Neural cell (in vitro differentiated cells): ENCODE data around the gene ILK. TPM values are rescaled to one million over a fixed set of nuclear protein-coding genes. Genes with fewer than 3 reads are reported as not detected.

ENCODE experiments used
- H2AFZ ChIP-seq: fragments of 200-600, 300-800 bp; sonication (generic), shearing (Covaris generic); 2 replicates; pipeline ENCODE4 v1.6.0; 2014; ENCODE audit warnings: low read depth, mild to moderate bottlenecking, antibody characterized with exemption, low read length, moderate library complexity
- H3F3A ChIP-seq: fragments of 200-600 bp; shearing (Covaris generic); 2 replicates; pipeline ENCODE4 v1.6.1; 2016; ENCODE audit warnings: mild to moderate bottlenecking, moderate library complexity, mixed read lengths, antibody characterized with exemption, low read length; ENCODE audit not compliant: insufficient read depth, poor library complexity, severe bottlenecking
- H3K27ac ChIP-seq: fragments of 200-600, 300-800 bp; sonication (generic), shearing (Covaris generic); 2 replicates; pipeline ENCODE4 v1.5.1; 2014; ENCODE audit warnings: mild to moderate bottlenecking, low read length, moderate library complexity
- H3K27me3 ChIP-seq: fragments of 300-800, 200-600 bp; sonication (generic), shearing (Covaris generic); 2 replicates; pipeline ENCODE4 v1.6.0; 2014; ENCODE audit warnings: mild to moderate bottlenecking, low read depth, low read length, moderate library complexity; ENCODE audit not compliant: insufficient read depth
- H3K36me3 ChIP-seq: fragments of 300-800, 200-600 bp; sonication (generic), shearing (Covaris generic); 2 replicates; pipeline ENCODE4 v1.5.1; 2014; ENCODE audit warnings: mild to moderate bottlenecking, antibody characterized with exemption, low read length, moderate library complexity; ENCODE audit not compliant: insufficient read depth
- H3K4me2 ChIP-seq: fragments of 300-800, 200-600 bp; sonication (generic), shearing (Covaris generic); 2 replicates; pipeline ENCODE4 v1.6.0; 2014; ENCODE audit warnings: mild to moderate bottlenecking, low read length
- H3K4me3 ChIP-seq: fragments of 300-800, 200-600 bp; sonication (generic), shearing (Covaris generic); 2 replicates; pipeline ENCODE4 v1.5.1; 2014; ENCODE audit warnings: mild to moderate bottlenecking, low read length, moderate library complexity
- H3K79me2 ChIP-seq: fragments of 200-600 bp; shearing (Covaris generic); replicated peaks from 2 replicates; pipeline ENCODE4 v1.6.0; 2014; ENCODE audit warnings: mild to moderate bottlenecking, low read length, moderate library complexity; ENCODE audit not compliant: insufficient read depth
- H3K9ac ChIP-seq: fragments of 300-800, 200-600 bp; sonication (generic), shearing (Covaris generic); 2 replicates; pipeline ENCODE4 v1.6.1; 2016; ENCODE audit warnings: mild to moderate bottlenecking, low read length, mixed read lengths
- H3K9me2 ChIP-seq: fragments of 200-600 bp; shearing (Covaris generic); 2 replicates; pipeline ENCODE4 v1.6.1; 2016; ENCODE audit warnings: mild to moderate bottlenecking, low read length, mixed read lengths; ENCODE audit not compliant: insufficient read depth
- H3K9me3 ChIP-seq: fragments of 200-600, 300-800 bp; sonication (generic), shearing (Covaris generic); 2 replicates; pipeline ENCODE4 v1.6.1; 2016; ENCODE audit warnings: mild to moderate bottlenecking, mixed run types, low read length, moderate library complexity, mixed read lengths
- H4K20me1 ChIP-seq: fragments of 200-600 bp; shearing (Covaris generic); 2 replicates; pipeline ENCODE4 v1.6.1; 2016; ENCODE audit warnings: mild to moderate bottlenecking, mixed run types; ENCODE audit not compliant: insufficient read depth
- CTCF ChIP-seq: fragments of 450-650 bp; IDR thresholded peaks from 2 replicates; pipeline ENCODE4 v1.5.1; 2014; ENCODE audit warnings: antibody characterized with exemption, mild to moderate bottlenecking, moderate library complexity; ENCODE audit not compliant: poor library complexity, severe bottlenecking
- EP300 ChIP-seq: fragments of 450-650 bp; conservative IDR thresholded peaks from 2 replicates; pipeline ENCODE4 v1.6.1; 2014; ENCODE audit warnings: antibody characterized with exemption, mild to moderate bottlenecking, moderate library complexity; ENCODE audit not compliant: poor library complexity, severe bottlenecking
- EZH2 ChIP-seq: fragments of 200-600, 300-800 bp; shearing (Covaris generic), sonication (generic); IDR thresholded peaks from 2 replicates; pipeline ENCODE4 v1.6.1; 2014; ENCODE audit warnings: antibody characterized with exemption, low read length, borderline replicate concordance, mild to moderate bottlenecking; ENCODE audit not compliant: insufficient read depth, poor library complexity, severe bottlenecking
- MXI1 ChIP-seq: fragments of 450-650 bp; conservative IDR thresholded peaks from 2 replicates; pipeline ENCODE4 v1.6.1; 2014; ENCODE audit warnings: antibody characterized with exemption, mild to moderate bottlenecking; ENCODE audit not compliant: poor library complexity, severe bottlenecking
- POLR2AphosphoS5 ChIP-seq: IDR thresholded peaks from 2 replicates; pipeline ENCODE4 v1.6.1; 2012
- RAD21 ChIP-seq: fragments of 450-650 bp; conservative IDR thresholded peaks from 2 replicates; pipeline ENCODE4 v1.6.1; 2014; ENCODE audit warnings: antibody characterized with exemption, mild to moderate bottlenecking, moderate library complexity
- SMC3 ChIP-seq: fragments of 450-650 bp; conservative IDR thresholded peaks from 2 replicates; pipeline ENCODE4 v1.6.1; 2014; ENCODE audit warnings: antibody characterized with exemption, mild to moderate bottlenecking, moderate library complexity; ENCODE audit not compliant: poor library complexity
- TAF1 ChIP-seq: IDR thresholded peaks from 2 replicates; pipeline ENCODE4 v1.6.1; 2012; ENCODE audit warnings: low read depth
- polyA plus RNA-seq: library from polyadenylated mRNA; depleted of rRNA; stranded (reverse); fragments of >200 nt; gene quantifications from 2 replicates; pipeline ENCODE4 v1.2.3, GENCODE V29; 2014
- TF ChIP-seq, protein P1 (sequence below): IDR thresholded peaks from 2 replicates; pipeline ENCODE4 v1.6.1; 2012; ENCODE audit warnings: borderline replicate concordance

Gene ILK
- polyA plus RNA-seq, 1 donor from 2014 or later = 68.8 TPM

DNA sequence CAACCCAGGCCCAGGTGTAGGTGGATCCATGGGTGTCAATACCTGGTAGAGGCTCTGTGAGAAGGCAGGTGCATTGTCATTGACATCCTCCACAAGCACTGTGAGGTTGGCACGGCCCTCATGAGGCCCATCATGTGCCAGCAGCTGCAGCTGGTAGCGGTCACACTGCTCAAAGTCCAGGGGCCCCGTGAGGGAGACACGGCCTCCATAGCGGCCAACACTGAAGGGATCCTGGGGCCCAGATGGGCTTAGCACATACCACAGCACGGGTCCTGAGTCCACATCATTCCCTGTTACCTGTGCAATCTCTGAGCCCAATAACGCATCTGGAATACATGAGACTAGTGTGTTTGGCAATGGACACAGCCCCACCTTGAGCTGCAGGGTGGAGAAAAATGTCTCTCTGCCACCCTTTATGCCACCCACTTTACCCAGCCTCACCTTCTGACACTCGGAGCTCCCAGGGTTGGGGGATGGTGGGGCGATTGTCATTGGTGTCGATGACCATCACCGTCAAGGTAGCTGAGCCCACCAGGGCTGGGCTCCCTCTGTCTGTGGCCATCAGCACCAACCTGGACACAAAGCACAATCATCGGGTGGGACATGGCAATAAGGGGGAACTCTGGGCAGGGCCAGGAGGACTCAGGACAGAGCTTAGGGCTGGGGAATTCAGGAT lies 21.7 kb downstream of the ILK start:
- no peak overlapping the region for H3K4me3 ChIP-seq
- H3K36me3 ChIP-seq = peaks cover 7% of the 10 kb centered on the region
- no peaks in the 10 kb centered on the region for H3K27me3 ChIP-seq
- no peak overlapping the region for H2AFZ ChIP-seq
- H3K27ac ChIP-seq = no peak overlapping the region
- H3K9ac ChIP-seq = no peak overlapping the region
- H4K20me1 ChIP-seq = no peaks in the 10 kb centered on the region
- no peaks in the 10 kb centered on the region for H3K9me2 ChIP-seq
- H3K79me2 ChIP-seq = no peaks in the 10 kb centered on the region
- H3K9me3 ChIP-seq = no peaks in the 10 kb centered on the region
- H3K4me2 ChIP-seq = no peak overlapping the region
- TF ChIP-seq CTCF = no peak
- TF ChIP-seq, protein P1, sequence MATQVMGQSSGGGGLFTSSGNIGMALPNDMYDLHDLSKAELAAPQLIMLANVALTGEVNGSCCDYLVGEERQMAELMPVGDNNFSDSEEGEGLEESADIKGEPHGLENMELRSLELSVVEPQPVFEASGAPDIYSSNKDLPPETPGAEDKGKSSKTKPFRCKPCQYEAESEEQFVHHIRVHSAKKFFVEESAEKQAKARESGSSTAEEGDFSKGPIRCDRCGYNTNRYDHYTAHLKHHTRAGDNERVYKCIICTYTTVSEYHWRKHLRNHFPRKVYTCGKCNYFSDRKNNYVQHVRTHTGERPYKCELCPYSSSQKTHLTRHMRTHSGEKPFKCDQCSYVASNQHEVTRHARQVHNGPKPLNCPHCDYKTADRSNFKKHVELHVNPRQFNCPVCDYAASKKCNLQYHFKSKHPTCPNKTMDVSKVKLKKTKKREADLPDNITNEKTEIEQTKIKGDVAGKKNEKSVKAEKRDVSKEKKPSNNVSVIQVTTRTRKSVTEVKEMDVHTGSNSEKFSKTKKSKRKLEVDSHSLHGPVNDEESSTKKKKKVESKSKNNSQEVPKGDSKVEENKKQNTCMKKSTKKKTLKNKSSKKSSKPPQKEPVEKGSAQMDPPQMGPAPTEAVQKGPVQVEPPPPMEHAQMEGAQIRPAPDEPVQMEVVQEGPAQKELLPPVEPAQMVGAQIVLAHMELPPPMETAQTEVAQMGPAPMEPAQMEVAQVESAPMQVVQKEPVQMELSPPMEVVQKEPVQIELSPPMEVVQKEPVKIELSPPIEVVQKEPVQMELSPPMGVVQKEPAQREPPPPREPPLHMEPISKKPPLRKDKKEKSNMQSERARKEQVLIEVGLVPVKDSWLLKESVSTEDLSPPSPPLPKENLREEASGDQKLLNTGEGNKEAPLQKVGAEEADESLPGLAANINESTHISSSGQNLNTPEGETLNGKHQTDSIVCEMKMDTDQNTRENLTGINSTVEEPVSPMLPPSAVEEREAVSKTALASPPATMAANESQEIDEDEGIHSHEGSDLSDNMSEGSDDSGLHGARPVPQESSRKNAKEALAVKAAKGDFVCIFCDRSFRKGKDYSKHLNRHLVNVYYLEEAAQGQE = no peak
- TF ChIP-seq EP300 = no peak
- TF ChIP-seq RAD21 = no peak
- no peak for TF ChIP-seq EZH2
- TF ChIP-seq SMC3 = no peak
- no peak for TF ChIP-seq MXI1
- TF ChIP-seq POLR2AphosphoS5 = no peak
- no peak for TF ChIP-seq TAF1
- no peaks in the 10 kb centered on the region for H3F3A ChIP-seq

DNA sequence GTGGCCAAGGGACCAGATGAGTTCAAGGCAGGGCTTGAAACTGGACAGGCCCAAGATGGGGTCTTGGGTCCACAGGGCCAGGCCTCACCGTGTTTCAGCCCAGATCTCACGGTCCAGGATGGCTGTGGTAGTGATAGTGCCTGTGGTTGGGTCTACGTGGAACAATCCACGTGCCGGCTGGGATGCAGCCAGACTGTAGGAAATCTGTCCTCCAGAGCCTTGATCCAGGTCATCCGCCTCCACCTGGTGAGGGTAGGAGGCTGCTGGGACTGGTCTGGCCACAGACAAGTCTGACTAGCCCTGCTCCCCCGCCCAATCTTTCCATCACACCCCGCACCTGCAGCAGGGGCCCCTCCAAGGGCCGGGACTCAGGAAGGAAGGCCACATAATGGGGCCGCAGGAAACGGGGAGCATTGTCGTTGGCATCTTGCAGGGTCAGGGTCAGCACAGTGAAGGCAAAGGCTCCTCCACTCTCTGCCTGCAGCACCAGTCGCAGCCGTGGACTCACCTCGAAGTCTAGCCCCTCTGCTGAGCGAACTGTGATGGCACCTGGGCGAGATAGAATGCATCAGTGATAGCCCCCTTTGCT lies 22.4 kb downstream of the ILK start:
- Histone ChIP-seq H3K4me3 (no peak overlapping the region), H4K20me1 (no peaks in the 10 kb centered on the region), H3K4me2 (no peak overlapping the region), H3K9ac (no peak overlapping the region), H2AFZ (no peak overlapping the region), H3K9me2 (no peaks in the 10 kb centered on the region), H3K9me3 (no peaks in the 10 kb centered on the region), H3K27ac (no peak overlapping the region), H3K79me2 (no peaks in the 10 kb centered on the region), H3K27me3 (no peaks in the 10 kb centered on the region), H3K36me3 (peaks cover 11% of the 10 kb centered on the region), H3F3A (no peaks in the 10 kb centered on the region)
- TF ChIP-seq, protein P1 = no peak
- TF ChIP-seq MXI1 (no peak), RAD21 (no peak), TAF1 (no peak), EZH2 (no peak), POLR2AphosphoS5 (no peak), CTCF (no peak), SMC3 (no peak), EP300 (no peak)
